Muscle layer of duodenum (tissue), 2 donors: ENCODE data around the gene OPN3.

Experiments used
- H3K27ac ChIP-seq: one replicate; pipeline ENCODE4 v1.7.0; 2013; ENCODE audit warnings: mild to moderate bottlenecking, low read length
- H3K27me3 ChIP-seq: one replicate; pipeline ENCODE4 v1.7.0; 2013; ENCODE audit warnings: low read depth, mild to moderate bottlenecking, control low read depth, low read length
- H3K36me3 ChIP-seq, 2 donors: one replicate each; pipeline ENCODE4 v1.7.0; 2013; ENCODE audit warnings: low read length in 2 of 2, control low read depth in 1 of 2, mild to moderate bottlenecking in 1 of 2; ENCODE audit not compliant: insufficient read depth in 2 of 2, control insufficient read depth in 1 of 2
- H3K4me1 ChIP-seq, 2 donors: one replicate each; pipeline ENCODE4 v1.7.0; 2013; ENCODE audit warnings: low read length in 2 of 2, mild to moderate bottlenecking in 2 of 2, control low read depth in 1 of 2, moderate library complexity in 1 of 2; ENCODE audit not compliant: insufficient read depth in 2 of 2, control insufficient read depth in 1 of 2
- H3K4me3 ChIP-seq, 2 donors: one replicate each; pipeline ENCODE4 v1.7.0; 2013; ENCODE audit warnings: low read length in 2 of 2, low read depth in 1 of 2, mild to moderate bottlenecking in 1 of 2
- H3K9me3 ChIP-seq, 2 donors: one replicate each; pipeline ENCODE4 v1.7.0; 2013; ENCODE audit warnings: low read length in 2 of 2, control low read depth in 1 of 2, mild to moderate bottlenecking in 1 of 2; ENCODE audit not compliant: control insufficient read depth in 1 of 2
- donor health status: healthy.

OPN3 gene

GRCh38 chr1:241600496-241600901 is 39.7 kb downstream of the OPN3 start:
- Histone ChIP-seq H3K27ac (no peak overlapping the region), H3K27me3 (no peaks in the 10 kb centered on the region), H3K36me3 (no peaks in the 10 kb centered on the region), H3K4me1 (no peaks in the 10 kb centered on the region), H3K9me3 (no peaks in the 10 kb centered on the region), H3K4me3 (no peak overlapping the region)

DNA sequence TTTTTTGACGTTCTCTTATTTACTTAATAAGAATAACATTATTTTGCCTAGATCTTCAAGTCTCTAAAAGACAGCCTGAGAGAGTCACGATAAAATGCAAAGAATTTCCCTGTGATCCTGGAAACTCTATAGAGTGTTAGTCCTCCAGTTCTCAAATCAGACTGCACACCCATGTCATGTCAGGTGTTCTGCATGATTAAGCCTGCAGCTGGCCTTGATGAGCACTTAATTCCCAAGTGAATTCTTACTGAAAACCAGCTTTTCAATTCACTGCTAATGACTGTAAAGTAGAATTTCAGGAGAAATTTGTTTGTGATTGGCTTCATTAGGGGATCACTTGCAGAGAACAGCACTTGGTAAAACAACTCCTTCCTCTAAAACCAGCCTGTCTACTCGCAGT is 41.9 kb downstream of the OPN3 start:
- H3K4me3 ChIP-seq, result no peak overlapping the region
- no peaks in the 10 kb centered on the region for H3K27me3 ChIP-seq
- H3K27ac ChIP-seq, result no peak overlapping the region
- no peaks in the 10 kb centered on the region for H3K36me3 ChIP-seq
- H3K4me1 ChIP-seq, result no peaks in the 10 kb centered on the region
- H3K9me3 ChIP-seq, result no peaks in the 10 kb centered on the region

GRCh38 chr1:241596633-241597032 is 43.5 kb downstream of the OPN3 start:
- Histone ChIP-seq H3K27me3 (no peaks in the 10 kb centered on the region), H3K9me3 (no peaks in the 10 kb centered on the region), H3K27ac (no peak overlapping the region), H3K36me3 (no peaks in the 10 kb centered on the region), H3K4me3 (no peak overlapping the region), H3K4me1 (no peaks in the 10 kb centered on the region)

GRCh38 chr1:241593186-241593585 is 47.0 kb downstream of the OPN3 start:
- Histone ChIP-seq H3K27me3 (no peaks in the 10 kb centered on the region), H3K36me3 (no peaks in the 10 kb centered on the region), H3K9me3 (no peaks in the 10 kb centered on the region), H3K4me1 (no peaks in the 10 kb centered on the region), H3K27ac (no peak overlapping the region), H3K4me3 (no peak overlapping the region)

DNA sequence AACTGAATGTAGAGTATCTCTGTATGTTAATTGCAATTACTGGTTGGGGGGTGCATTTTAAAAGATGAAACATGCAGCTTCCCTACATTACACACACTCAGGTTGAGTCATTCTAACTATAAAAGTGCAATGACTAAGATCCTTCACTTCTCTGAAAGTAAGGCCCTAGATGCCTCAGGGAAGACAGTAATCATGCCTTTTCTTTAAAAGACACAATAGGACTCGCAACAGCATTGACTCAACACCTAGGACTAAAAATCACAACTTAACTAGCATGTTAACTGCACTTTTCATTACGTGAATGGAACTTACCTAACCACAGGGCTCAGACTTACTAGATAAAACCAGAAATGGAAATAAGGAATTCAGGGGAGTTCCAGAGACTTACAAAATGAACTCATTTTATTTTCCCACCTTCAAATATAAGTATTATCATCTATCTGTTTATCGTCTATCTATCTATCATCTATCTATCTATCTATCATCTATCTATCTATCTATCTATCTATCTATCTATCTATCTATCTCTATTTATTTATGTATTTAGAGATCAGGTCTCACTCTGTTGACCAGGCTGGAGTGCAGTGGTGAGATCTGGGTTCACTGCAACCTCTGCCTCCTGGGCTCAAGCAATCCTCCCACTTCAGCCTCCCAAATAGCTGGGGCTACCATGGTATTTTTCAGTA is 47.8 kb downstream of the OPN3 start:
- H3K27ac ChIP-seq, result no peak overlapping the region
- H3K9me3 ChIP-seq, result no peaks in the 10 kb centered on the region

GRCh38 chr1:241591736-241592135 is 48.4 kb downstream of the OPN3 start:
- no peaks in the 10 kb centered on the region for H3K4me1 ChIP-seq
- H3K27ac ChIP-seq, result no peak overlapping the region
- H3K9me3 ChIP-seq, result no peaks in the 10 kb centered on the region
- H3K36me3 ChIP-seq, result no peaks in the 10 kb centered on the region
- no peaks in the 10 kb centered on the region for H3K27me3 ChIP-seq
- H3K4me3 ChIP-seq, result no peak overlapping the region

More for the DNA sequence above, 47.8 kb downstream of the OPN3 start:
- H3K4me1 ChIP-seq, result no peaks in the 10 kb centered on the region
- no peak overlapping the region for H3K4me3 ChIP-seq
- H3K27me3 ChIP-seq, result no peaks in the 10 kb centered on the region
- no peaks in the 10 kb centered on the region for H3K36me3 ChIP-seq

- no peaks in the 10 kb centered on the region for H3K9me3 ChIP-seq
- H3K36me3 ChIP-seq, result no peaks in the 10 kb centered on the region
- H3K4me3 ChIP-seq, result no peak overlapping the region
- no peaks in the 10 kb centered on the region for H3K27me3 ChIP-seq
- H3K27ac ChIP-seq, result no peak overlapping the region
- H3K4me1 ChIP-seq, result no peaks in the 10 kb centered on the region
Measured at GRCh38 chr1:241591317-241591716, 48.9 kb downstream of the OPN3 start.

- H3K9me3 ChIP-seq, result no peaks in the 10 kb centered on the region
- no peaks in the 10 kb centered on the region for H3K4me1 ChIP-seq
- no peak overlapping the region for H3K4me3 ChIP-seq
- H3K27me3 ChIP-seq, result no peaks in the 10 kb centered on the region
- no peak overlapping the region for H3K27ac ChIP-seq
- no peaks in the 10 kb centered on the region for H3K36me3 ChIP-seq
Measured at GRCh38 chr1:241590719-241591118, 49.5 kb downstream of the OPN3 start.

- no peak overlapping the region for H3K4me3 ChIP-seq
- no peaks in the 10 kb centered on the region for H3K36me3 ChIP-seq
- H3K4me1 ChIP-seq, result no peaks in the 10 kb centered on the region
- no peaks in the 10 kb centered on the region for H3K9me3 ChIP-seq
- no peaks in the 10 kb centered on the region for H3K27me3 ChIP-seq
- no peak overlapping the region for H3K27ac ChIP-seq
Measured at GRCh38 chr1:241589521-241589920, 50.6 kb downstream of the OPN3 start.

- H3K9me3 ChIP-seq, result no peaks in the 10 kb centered on the region
- no peak overlapping the region for H3K4me3 ChIP-seq
- no peaks in the 10 kb centered on the region for H3K27me3 ChIP-seq
- H3K36me3 ChIP-seq, result no peaks in the 10 kb centered on the region
- H3K27ac ChIP-seq, result no peak overlapping the region
- H3K4me1 ChIP-seq, result no peaks in the 10 kb centered on the region
Measured at GRCh38 chr1:241586905-241587512, 53.2 kb downstream of the OPN3 start.

DNA sequence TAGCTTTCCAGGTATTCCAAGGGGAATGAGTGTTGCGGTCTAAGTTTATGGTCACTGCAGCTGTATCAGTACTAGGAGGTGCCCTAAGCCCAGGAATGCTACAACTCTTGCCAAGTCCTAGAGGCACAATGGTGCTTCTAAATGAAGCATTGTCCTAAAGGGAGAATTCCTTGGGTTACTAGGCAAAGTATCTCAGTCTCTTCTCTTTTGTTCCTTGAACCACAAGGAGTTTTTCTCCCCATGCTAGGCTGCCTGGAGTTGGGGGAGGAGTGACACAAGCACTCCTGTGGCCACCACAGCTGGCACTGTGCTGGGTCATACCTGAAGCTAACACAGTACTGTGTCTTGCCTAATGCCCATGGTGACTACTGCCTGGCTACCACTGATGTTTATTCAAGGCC is 57.2 kb downstream of the OPN3 start:
- Histone ChIP-seq H3K27ac (no peak overlapping the region), H3K9me3 (peaks cover 0 to 3% of the 10 kb centered on the region in 2 donors), H3K4me3 (no peak overlapping the region), H3K4me1 (no peaks in the 10 kb centered on the region), H3K36me3 (no peaks in the 10 kb centered on the region), H3K27me3 (no peaks in the 10 kb centered on the region)

DNA sequence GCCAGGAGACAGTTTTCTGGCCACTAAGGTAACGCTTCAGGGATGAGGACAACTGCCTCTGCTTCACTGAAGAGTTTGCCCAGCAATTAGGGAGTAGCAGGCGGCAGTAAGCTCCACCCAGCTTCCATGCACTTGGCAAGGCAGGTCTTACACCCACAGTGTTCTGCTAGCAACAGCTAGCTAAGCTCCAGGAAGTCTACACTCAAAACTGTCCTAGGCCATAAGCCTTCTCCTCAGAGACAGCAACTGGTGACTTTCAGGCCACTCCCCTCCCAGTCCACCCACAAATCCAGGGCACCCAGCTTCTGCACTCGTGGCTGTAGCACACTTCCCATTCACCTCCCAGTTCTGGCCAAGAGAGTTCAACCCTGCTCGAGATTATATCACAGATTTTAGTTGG is 60.7 kb downstream of the OPN3 start:
- H3K4me1 ChIP-seq, result no peaks in the 10 kb centered on the region
- H3K36me3 ChIP-seq, result no peaks in the 10 kb centered on the region
- H3K27ac ChIP-seq, result no peak overlapping the region
- no peaks in the 10 kb centered on the region for H3K27me3 ChIP-seq
- H3K4me3 ChIP-seq, result no peak overlapping the region
- H3K9me3 ChIP-seq, result peaks cover 0 to 7% of the 10 kb centered on the region in 2 donors
